Gastrocnemius medialis (tissue), 4 donors: ENCODE measurements around the gene KCNIP1.

ENCODE experiments used
- POLR2A ChIP-seq, 2 donors: fragments of 450-650 bp; IDR thresholded peaks; one replicate each; pipeline ENCODE4 v1.6.1; 2017; ENCODE audit warnings: antibody characterized with exemption in 2 of 2, mild to moderate bottlenecking in 2 of 2, moderate library complexity in 2 of 2
- TF ChIP-seq, protein P1 (sequence below), 5 experiments: fragments of 450-650 bp in 3 of 5; fragments of 200-600 bp in 2 of 5; sonication (generic) in 2 of 5; IDR thresholded peaks in 4 of 5; conservative IDR thresholded peaks in 1 of 5; 1 replicate in 4 of 5; 2 replicates in 1 of 5; pipeline ENCODE4 v1.5.1; 2016 to 2019; ENCODE audit warnings: antibody characterized with exemption in 5 of 5, mild to moderate bottlenecking in 3 of 5, moderate library complexity in 3 of 5

DNA sequence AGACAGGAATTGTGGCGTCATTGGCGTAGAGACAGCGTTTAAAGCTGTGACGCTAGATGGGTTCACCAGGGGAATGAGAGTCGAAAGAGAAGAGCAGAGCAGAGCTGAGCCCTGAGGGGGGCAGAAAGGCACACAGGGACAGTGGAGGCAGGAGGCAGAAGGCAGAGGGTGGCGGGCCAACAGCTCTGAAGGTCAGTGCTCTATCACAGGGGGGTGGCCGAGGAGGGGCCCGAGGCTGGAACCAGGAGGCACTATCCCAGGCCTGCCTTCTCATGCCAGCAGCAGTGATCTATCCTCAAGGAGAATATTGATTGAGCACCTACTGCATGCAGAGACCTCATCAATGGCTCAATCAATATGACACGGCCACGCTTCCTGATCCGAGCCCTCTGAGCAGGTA is 132.4 kb downstream of the KCNIP1 start:
- no peak for TF ChIP-seq POLR2A (IDR thresholded peaks at IDR 0.05)
- TF ChIP-seq, protein P1, sequence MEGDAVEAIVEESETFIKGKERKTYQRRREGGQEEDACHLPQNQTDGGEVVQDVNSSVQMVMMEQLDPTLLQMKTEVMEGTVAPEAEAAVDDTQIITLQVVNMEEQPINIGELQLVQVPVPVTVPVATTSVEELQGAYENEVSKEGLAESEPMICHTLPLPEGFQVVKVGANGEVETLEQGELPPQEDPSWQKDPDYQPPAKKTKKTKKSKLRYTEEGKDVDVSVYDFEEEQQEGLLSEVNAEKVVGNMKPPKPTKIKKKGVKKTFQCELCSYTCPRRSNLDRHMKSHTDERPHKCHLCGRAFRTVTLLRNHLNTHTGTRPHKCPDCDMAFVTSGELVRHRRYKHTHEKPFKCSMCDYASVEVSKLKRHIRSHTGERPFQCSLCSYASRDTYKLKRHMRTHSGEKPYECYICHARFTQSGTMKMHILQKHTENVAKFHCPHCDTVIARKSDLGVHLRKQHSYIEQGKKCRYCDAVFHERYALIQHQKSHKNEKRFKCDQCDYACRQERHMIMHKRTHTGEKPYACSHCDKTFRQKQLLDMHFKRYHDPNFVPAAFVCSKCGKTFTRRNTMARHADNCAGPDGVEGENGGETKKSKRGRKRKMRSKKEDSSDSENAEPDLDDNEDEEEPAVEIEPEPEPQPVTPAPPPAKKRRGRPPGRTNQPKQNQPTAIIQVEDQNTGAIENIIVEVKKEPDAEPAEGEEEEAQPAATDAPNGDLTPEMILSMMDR (IDR thresholded peaks at IDR 0.05 in 4 of 5, conservative IDR thresholded peaks at IDR 0.05 in 1 of 5) = no peak
